Mucosa of stomach (tissue), 1 donor: Measurements from ENCODE around the gene HPRT1.

ENCODE experiments used
- H3K27me3 ChIP-seq: one replicate; pipeline ENCODE4 v1.7.0; 2013; ENCODE audit warnings: mild to moderate bottlenecking, low read length; ENCODE audit not compliant: control insufficient read depth, insufficient read depth
- H3K36me3 ChIP-seq: one replicate; pipeline ENCODE4 v1.7.0; 2013; ENCODE audit warnings: low read length; ENCODE audit not compliant: control insufficient read depth, insufficient read depth
- H3K4me1 ChIP-seq: one replicate; pipeline ENCODE4 v1.7.0; 2013; ENCODE audit warnings: mild to moderate bottlenecking, low read length; ENCODE audit not compliant: control insufficient read depth, insufficient read depth
- H3K4me3 ChIP-seq: one replicate; pipeline ENCODE4 v1.7.0; 2013; ENCODE audit warnings: low read length
- H3K9ac ChIP-seq: one replicate; pipeline ENCODE4 v1.7.0; 2013; ENCODE audit warnings: mild to moderate bottlenecking, low read length, moderate library complexity
- H3K9me3 ChIP-seq: one replicate; pipeline ENCODE4 v1.7.0; 2013; ENCODE audit warnings: mild to moderate bottlenecking, low read length, moderate library complexity; ENCODE audit not compliant: control insufficient read depth
- donor health status: Pancreatic carcinoma.

HPRT1 gene, protein sequence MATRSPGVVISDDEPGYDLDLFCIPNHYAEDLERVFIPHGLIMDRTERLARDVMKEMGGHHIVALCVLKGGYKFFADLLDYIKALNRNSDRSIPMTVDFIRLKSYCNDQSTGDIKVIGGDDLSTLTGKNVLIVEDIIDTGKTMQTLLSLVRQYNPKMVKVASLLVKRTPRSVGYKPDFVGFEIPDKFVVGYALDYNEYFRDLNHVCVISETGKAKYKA

GRCh38 chrX:134460005-134460861, at the start of gene HPRT1:
TSS of gene HPRT1 (plus strand) at chrX:134460165. CDS start at chrX:134460312, 147 bp downstream.
- Histone ChIP-seq H3K4me1 (peaks cover 10% of the 10 kb centered on the region), H3K9ac (peak within 1 kb of the TSS; percentile 74), H3K9me3 (no peaks in the 10 kb centered on the region), H3K27me3 (no peaks in the 10 kb centered on the region), H3K4me3 (no peak within 1 kb of the TSS), H3K36me3 (no peaks in the 10 kb centered on the region)

DNA sequence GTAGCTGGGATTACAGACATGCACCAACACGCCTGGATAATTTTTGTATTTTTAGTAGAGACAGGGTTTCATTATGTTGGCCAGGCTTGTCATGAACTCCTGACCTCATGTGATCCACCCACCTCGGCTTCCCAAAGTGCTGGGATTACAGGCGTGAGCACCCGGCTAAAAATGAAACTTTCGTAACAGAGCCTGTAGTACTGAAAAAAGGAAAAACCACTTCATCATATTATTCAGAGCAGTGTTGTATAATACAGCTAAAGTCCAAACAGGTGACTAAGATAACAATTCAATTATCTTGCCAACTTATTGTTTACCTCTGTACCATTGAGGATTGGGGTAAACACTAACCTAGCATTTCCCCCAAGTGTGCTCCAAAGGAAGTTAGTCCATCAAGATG, 43.9 kb upstream of the HPRT1 start:
- Histone ChIP-seq H3K27me3 (no peaks in the 10 kb centered on the region), H3K9me3 (no peaks in the 10 kb centered on the region), H3K9ac (no peak overlapping the region), H3K36me3 (no peaks in the 10 kb centered on the region), H3K4me1 (peaks cover 4% of the 10 kb centered on the region), H3K4me3 (no peak overlapping the region)

- Histone ChIP-seq H3K9me3 (no peaks in the 10 kb centered on the region), H3K27me3 (no peaks in the 10 kb centered on the region), H3K9ac (no peak overlapping the region), H3K36me3 (no peaks in the 10 kb centered on the region), H3K4me1 (peaks cover 4% of the 10 kb centered on the region), H3K4me3 (no peak overlapping the region)
Measured at GRCh38 chrX:134418317-134419113, 41.5 kb upstream of the HPRT1 start.

- H3K9ac ChIP-seq = no peak overlapping the region
- H3K4me1 ChIP-seq = peaks cover 4% of the 10 kb centered on the region
- no peaks in the 10 kb centered on the region for H3K36me3 ChIP-seq
- H3K9me3 ChIP-seq = no peaks in the 10 kb centered on the region
- H3K4me3 ChIP-seq = no peak overlapping the region
- no peaks in the 10 kb centered on the region for H3K27me3 ChIP-seq
Measured at GRCh38 chrX:134419784-134420183, 40.2 kb upstream of the HPRT1 start.

DNA sequence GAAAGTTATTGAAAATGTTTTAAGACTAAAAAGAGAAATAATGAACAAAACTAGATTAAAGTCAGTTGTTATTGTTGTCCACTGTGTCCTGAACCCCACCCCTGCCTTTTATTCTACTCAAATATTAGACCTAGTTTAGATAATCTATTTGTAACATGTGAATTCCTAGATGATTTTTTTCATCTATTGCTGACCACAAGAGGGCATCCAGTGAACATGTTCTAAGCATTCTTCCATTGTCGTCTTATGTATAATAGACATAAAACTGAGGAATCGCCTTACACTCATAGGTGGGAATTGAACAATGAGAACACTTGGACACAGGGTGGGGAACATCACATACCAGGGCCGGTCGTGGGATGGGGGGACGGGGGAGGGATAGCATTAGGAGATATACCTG, 36.4 kb upstream of the HPRT1 start:
- Histone ChIP-seq H3K9ac (no peak overlapping the region), H3K9me3 (no peaks in the 10 kb centered on the region), H3K4me1 (no peaks in the 10 kb centered on the region), H3K36me3 (no peaks in the 10 kb centered on the region), H3K27me3 (no peaks in the 10 kb centered on the region), H3K4me3 (no peak overlapping the region)

GRCh38 chrX:134426281-134426680, 33.7 kb upstream of the HPRT1 start:
- Histone ChIP-seq H3K9me3 (no peaks in the 10 kb centered on the region), H3K9ac (no peak overlapping the region), H3K4me1 (no peaks in the 10 kb centered on the region), H3K4me3 (no peak overlapping the region), H3K27me3 (no peaks in the 10 kb centered on the region), H3K36me3 (no peaks in the 10 kb centered on the region)

DNA sequence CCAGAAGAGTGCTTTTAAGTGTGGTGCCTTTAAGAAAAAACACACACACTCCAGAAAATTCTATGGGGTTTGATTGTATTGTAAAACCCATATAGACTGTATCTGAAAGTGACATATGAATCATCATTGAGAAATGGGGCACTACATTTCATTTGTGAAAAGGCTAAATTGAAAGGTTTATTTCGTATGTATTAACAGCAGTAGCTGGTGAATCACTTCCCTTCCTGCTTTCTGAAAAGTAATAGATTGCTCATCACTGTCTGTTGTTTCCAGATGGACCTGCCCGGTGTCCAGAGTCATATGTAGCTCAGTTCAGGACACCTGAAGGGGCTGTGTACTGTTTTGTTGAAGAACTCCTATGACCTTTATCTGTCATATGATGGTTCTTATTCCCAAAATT, 28.1 kb upstream of the HPRT1 start:
- H3K4me1 ChIP-seq = no peaks in the 10 kb centered on the region
- H3K9ac ChIP-seq = no peak overlapping the region
- H3K9me3 ChIP-seq = no peaks in the 10 kb centered on the region
- no peaks in the 10 kb centered on the region for H3K27me3 ChIP-seq
- H3K36me3 ChIP-seq = no peaks in the 10 kb centered on the region
- H3K4me3 ChIP-seq = no peak overlapping the region

DNA sequence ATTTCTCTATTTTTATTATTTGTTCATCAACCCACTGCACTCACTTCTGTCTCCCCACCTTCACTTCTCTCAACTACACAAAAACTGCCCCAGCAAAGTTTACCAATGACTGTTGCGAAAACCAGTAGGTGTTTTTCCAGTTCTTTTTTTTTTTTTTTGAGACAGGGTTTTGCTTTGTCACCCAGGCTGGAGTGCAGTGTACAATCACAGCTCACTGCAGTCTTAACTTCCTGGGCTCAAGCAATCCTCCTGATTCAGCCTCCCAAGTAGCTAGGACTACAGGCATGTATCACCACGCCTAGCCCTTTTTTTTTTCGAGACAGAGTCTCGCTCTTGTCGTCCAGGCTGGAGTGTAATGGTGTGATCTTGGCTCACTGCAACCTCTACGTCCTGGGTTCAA, 24.1 kb upstream of the HPRT1 start:
- Histone ChIP-seq H3K4me3 (no peak overlapping the region), H3K4me1 (no peaks in the 10 kb centered on the region), H3K9ac (no peak overlapping the region), H3K36me3 (no peaks in the 10 kb centered on the region), H3K27me3 (no peaks in the 10 kb centered on the region), H3K9me3 (no peaks in the 10 kb centered on the region)

DNA sequence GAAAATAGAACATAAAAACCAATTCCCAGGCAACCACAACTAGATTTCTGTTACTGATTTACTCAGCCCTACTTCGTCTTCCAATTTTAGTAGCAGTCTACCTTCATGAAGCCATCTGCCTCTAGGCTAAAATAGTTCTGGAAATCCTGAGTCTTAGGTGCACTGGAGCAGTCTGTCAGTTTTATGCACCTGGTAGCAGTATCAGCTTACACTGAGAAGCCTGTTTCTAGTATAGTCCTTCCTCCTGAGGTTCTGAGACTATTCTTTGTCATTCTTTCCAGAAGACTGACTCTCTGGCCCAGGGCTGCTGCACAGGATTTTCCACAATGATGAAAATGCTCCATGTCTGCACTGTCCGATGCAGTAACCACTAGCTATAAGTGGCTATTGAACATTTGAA, 16.9 kb upstream of the HPRT1 start:
- no peaks in the 10 kb centered on the region for H3K9me3 ChIP-seq
- H3K9ac ChIP-seq = no peak overlapping the region
- no peaks in the 10 kb centered on the region for H3K4me1 ChIP-seq
- H3K36me3 ChIP-seq = no peaks in the 10 kb centered on the region
- no peak overlapping the region for H3K4me3 ChIP-seq
- no peaks in the 10 kb centered on the region for H3K27me3 ChIP-seq

DNA sequence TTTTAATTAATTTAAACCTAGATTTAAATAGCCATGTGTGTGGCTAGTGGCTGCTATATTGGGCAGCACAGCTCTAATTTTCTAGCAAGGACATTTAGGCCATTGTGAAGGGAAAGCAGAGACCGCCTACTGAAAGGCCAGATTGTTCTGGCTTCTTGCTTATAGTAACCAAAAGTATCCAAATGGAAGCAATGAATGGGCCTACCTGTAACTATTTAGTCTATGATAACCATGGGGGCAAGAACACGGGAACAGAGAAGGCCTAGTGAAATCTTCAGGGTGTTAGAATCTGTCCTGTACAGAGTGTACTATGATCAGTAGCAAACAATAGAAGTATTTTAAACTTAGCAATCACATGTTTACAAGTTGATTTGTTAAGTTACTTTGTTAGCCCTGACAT, 16.5 kb upstream of the HPRT1 start:
- no peak overlapping the region for H3K4me3 ChIP-seq
- no peaks in the 10 kb centered on the region for H3K27me3 ChIP-seq
- H3K9me3 ChIP-seq = no peaks in the 10 kb centered on the region
- no peaks in the 10 kb centered on the region for H3K36me3 ChIP-seq
- no peaks in the 10 kb centered on the region for H3K4me1 ChIP-seq
- H3K9ac ChIP-seq = no peak overlapping the region

DNA sequence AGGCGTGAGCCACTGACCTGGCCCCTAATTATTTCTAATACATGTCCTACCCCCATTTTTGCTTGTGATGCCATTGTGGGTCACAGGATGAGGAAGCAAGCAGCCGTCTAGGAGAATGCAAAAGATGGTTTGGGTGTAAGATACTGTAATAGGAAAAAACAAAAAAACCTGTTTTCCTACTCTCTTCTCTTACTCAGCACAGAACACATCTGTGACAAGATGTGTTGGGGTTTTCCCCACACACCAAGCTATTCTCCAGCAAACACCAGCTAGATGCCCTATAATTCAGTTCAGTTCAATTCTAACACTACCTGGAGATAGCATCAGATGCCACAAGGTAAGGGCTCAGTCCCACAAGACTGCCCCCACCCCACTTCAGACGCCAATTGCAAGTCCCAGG, 15.3 kb upstream of the HPRT1 start:
- Histone ChIP-seq H3K4me3 (no peak overlapping the region), H3K27me3 (no peaks in the 10 kb centered on the region), H3K9me3 (no peaks in the 10 kb centered on the region), H3K4me1 (no peaks in the 10 kb centered on the region), H3K9ac (no peak overlapping the region), H3K36me3 (no peaks in the 10 kb centered on the region)

- H3K27me3 ChIP-seq = no peaks in the 10 kb centered on the region
- H3K36me3 ChIP-seq = no peaks in the 10 kb centered on the region
- peaks cover 11% of the 10 kb centered on the region for H3K4me1 ChIP-seq
- no peaks in the 10 kb centered on the region for H3K9me3 ChIP-seq
- no peak overlapping the region for H3K9ac ChIP-seq
- H3K4me3 ChIP-seq = no peak overlapping the region
Measured at GRCh38 chrX:134452596-134452995, 7.4 kb upstream of the HPRT1 start.
